H1 (cell line): ENCODE results near the gene CACNA1G. TPM values are rescaled to one million over a fixed set of nuclear protein-coding genes. Genes with fewer than 3 reads are reported as not detected.

Experiments used
- CTCF ChIA-PET: fragments of 300-600 bp; sonication (Branson Sonifier 250); formaldehyde crosslinking; loops from one replicate; lab custom pipeline; 2021; ENCODE audit not compliant: partially characterized antibody; lab: Charles Lee
- POLR2A ChIA-PET: fragments of 300-600 bp; sonication (Branson Sonifier 250); formaldehyde crosslinking; loops from one replicate; lab custom pipeline; 2021; ENCODE audit warnings: inconsistent platforms; ENCODE audit not compliant: partially characterized antibody; lab: Charles Lee
- DNase-seq, 2 experiments: peaks; one replicate each; pipeline versions ENCODE4 v3.0.0 to v3.0.0-alpha.2; 2010 to 2022; ENCODE audit warnings: low spot score in 2 of 2, low read depth in 1 of 2, mixed read lengths in 1 of 2
- FAIRE-seq: peaks from 2 replicates; lab custom pipeline; 2011; peaks lifted over from hg19 to GRCh38; lab: Jason Lieb, UNC
- H2AFZ ChIP-seq: 2 replicates; pipeline ENCODE4 v1.8.1; 2012; ENCODE audit warnings: low read length, inconsistent platforms
- H2AK5ac ChIP-seq: 2 replicates; pipeline ENCODE4 v1.6.1; 2013; ENCODE audit warnings: low read depth, low read length
- H2BK120ac ChIP-seq: replicated peaks from 2 replicates; pipeline ENCODE3; 2013; ENCODE audit warnings: low read depth, low read length, inconsistent platforms
- H2BK12ac ChIP-seq: 2 replicates; pipeline ENCODE4 v1.6.1; 2013; ENCODE audit warnings: low read depth, low read length
- H2BK15ac ChIP-seq: 2 replicates; pipeline ENCODE4 v1.6.1; 2013; ENCODE audit warnings: low read length
- H2BK20ac ChIP-seq: 2 replicates; pipeline ENCODE4 v1.6.1; 2013; ENCODE audit warnings: low read length
- H2BK5ac ChIP-seq: 2 replicates; pipeline ENCODE4 v1.6.1; 2013; ENCODE audit warnings: low read depth, low read length
- H3K14ac ChIP-seq: 2 replicates; pipeline ENCODE4 v1.6.1; 2013; ENCODE audit warnings: inconsistent platforms; ENCODE audit not compliant: insufficient read length
- H3K18ac ChIP-seq: 2 replicates; pipeline ENCODE4 v1.6.1; 2013; ENCODE audit warnings: low read length; ENCODE audit errors: extremely low read depth
- H3K23ac ChIP-seq: 2 replicates; pipeline ENCODE4 v1.6.1; 2013; ENCODE audit warnings: inconsistent platforms; ENCODE audit not compliant: insufficient read length
- H3K23me2 ChIP-seq: 2 replicates; pipeline ENCODE4 v1.6.1; 2013; ENCODE audit warnings: low read depth, low read length
- H3K27ac ChIP-seq: 2 replicates; pipeline ENCODE4 v1.6.1; 2011; ENCODE audit warnings: low read depth, low read length, inconsistent platforms
- H3K27me3 ChIP-seq, 4 experiments: replicated peaks in 1 of 4; 1 replicate in 1 of 4; 2 replicates in 3 of 4; pipeline versions ENCODE4 v1.6.1 to v1.8.1; 2011 to 2013; ENCODE audit warnings: low read length in 3 of 4, mild to moderate bottlenecking in 3 of 4, inconsistent platforms in 2 of 4, mixed read lengths in 2 of 4, moderate library complexity in 1 of 4; ENCODE audit not compliant: control insufficient read depth in 3 of 4, insufficient read depth in 3 of 4; ENCODE audit errors: extremely low read depth in 1 of 4
- H3K36me3 ChIP-seq, 4 experiments: 2 replicates each; pipeline versions ENCODE4 v1.6.1 to v1.8.1; 2011 to 2013; ENCODE audit warnings: mild to moderate bottlenecking in 4 of 4, low read length in 3 of 4, moderate library complexity in 2 of 4, control low read depth in 1 of 4, inconsistent platforms in 1 of 4; ENCODE audit not compliant: insufficient read depth in 4 of 4, control insufficient read depth in 2 of 4
- H3K4ac ChIP-seq: replicated peaks from 2 replicates; pipeline ENCODE3; 2013; ENCODE audit warnings: low read length, low read depth, mixed read lengths, inconsistent platforms; ENCODE audit not compliant: insufficient read length
- H3K4me1 ChIP-seq, 4 experiments: replicated peaks in 1 of 4; 1 replicate in 1 of 4; 2 replicates in 3 of 4; pipeline versions ENCODE4 v1.6.1 to v1.8.1; 2011 to 2013; ENCODE audit warnings: low read length in 3 of 4, inconsistent platforms in 2 of 4, mixed read lengths in 1 of 4; ENCODE audit not compliant: insufficient read depth in 4 of 4, control insufficient read depth in 3 of 4
- H3K4me2 ChIP-seq, 2 experiments: 2 replicates each; pipeline versions ENCODE4 v1.6.1 to v1.8.1; 2011 to 2013; ENCODE audit warnings: low read depth in 2 of 2, low read length in 2 of 2, control low read depth in 1 of 2, inconsistent platforms in 1 of 2, mild to moderate bottlenecking in 1 of 2; ENCODE audit not compliant: insufficient read depth in 1 of 2
- H3K4me3 ChIP-seq, 4 experiments: fragments of 200-600, 300-600 bp in 1 of 4; sonication (generic), shearing (Covaris generic), sonication (Bioruptor Twin) in 1 of 4; 2 replicates each; pipeline versions ENCODE4 v1.5.1 to v1.8.1; 2011 to 2016; ENCODE audit warnings: low read length in 4 of 4, low read depth in 3 of 4, control low read depth in 2 of 4, inconsistent platforms in 2 of 4, mild to moderate bottlenecking in 2 of 4, mixed read lengths in 1 of 4, moderate library complexity in 1 of 4; ENCODE audit not compliant: insufficient read depth in 2 of 4; ENCODE audit errors: extremely low read depth in 1 of 4
- H3K56ac ChIP-seq: replicated peaks from 2 replicates; pipeline ENCODE3; 2013; ENCODE audit warnings: low read depth, mild to moderate bottlenecking, mixed read lengths, low read length, inconsistent platforms; ENCODE audit not compliant: insufficient read length
- H3K79me1 ChIP-seq: 2 replicates; pipeline ENCODE4 v1.6.1; 2013; ENCODE audit warnings: low read depth, low read length, control low read depth
- H3K79me2 ChIP-seq, 2 experiments: 2 replicates each; pipeline versions ENCODE4 v1.6.1 to v1.8.1; 2012 to 2013; ENCODE audit warnings: low read length in 2 of 2, mild to moderate bottlenecking in 2 of 2, inconsistent platforms in 1 of 2; ENCODE audit not compliant: insufficient read depth in 2 of 2, control insufficient read depth in 1 of 2
- H3K9ac ChIP-seq, 4 experiments: replicated peaks in 1 of 4; 1 replicate in 1 of 4; 2 replicates in 3 of 4; pipeline versions ENCODE4 v1.6.1 to v1.8.1; 2011 to 2013; ENCODE audit warnings: low read depth in 3 of 4, low read length in 3 of 4, control low read depth in 2 of 4, mild to moderate bottlenecking in 2 of 4, moderate library complexity in 2 of 4, inconsistent platforms in 1 of 4; ENCODE audit errors: extremely low read depth in 1 of 4
- H3K9me3 ChIP-seq, 2 experiments: 2 replicates each; pipeline versions ENCODE4 v1.6.1 to v1.8.1; 2012 to 2013; ENCODE audit warnings: mild to moderate bottlenecking in 2 of 2, moderate library complexity in 2 of 2, control low read depth in 1 of 2, inconsistent platforms in 1 of 2, low read depth in 1 of 2, low read length in 1 of 2, mixed read lengths in 1 of 2; ENCODE audit not compliant: insufficient read depth in 2 of 2
- H4K20me1 ChIP-seq, 2 experiments: replicated peaks in 1 of 2; 2 replicates each; pipeline versions ENCODE3 to v1.8.1; 2011 to 2013; ENCODE audit warnings: inconsistent platforms in 2 of 2, low read length in 2 of 2, mild to moderate bottlenecking in 1 of 2; ENCODE audit not compliant: insufficient read depth in 2 of 2, control insufficient read depth in 1 of 2
- H4K5ac ChIP-seq: 2 replicates; pipeline ENCODE4 v1.6.1; 2013; ENCODE audit warnings: low read length, low read depth, mixed read lengths, inconsistent platforms; ENCODE audit not compliant: insufficient read length
- H4K8ac ChIP-seq: 2 replicates; pipeline ENCODE4 v1.8.0; 2013; ENCODE audit warnings: mild to moderate bottlenecking, moderate library complexity, low read length, inconsistent platforms; ENCODE audit not compliant: insufficient read depth; ENCODE audit errors: extremely low read depth
- H4K91ac ChIP-seq: replicated peaks from 2 replicates; pipeline ENCODE3; 2013; ENCODE audit warnings: low read length, mixed read lengths, inconsistent platforms; ENCODE audit not compliant: insufficient read length
- CREB1 ChIP-seq: IDR thresholded peaks from 2 replicates; pipeline ENCODE4 v1.6.1; 2012; ENCODE audit warnings: inconsistent platforms
- EP300 ChIP-seq, 2 experiments: IDR thresholded peaks; 1 replicate in 1 of 2; 2 replicates in 1 of 2; pipeline ENCODE4 v1.6.1; 2011 to 2012; ENCODE audit warnings: low read depth in 2 of 2, low read length in 2 of 2, mild to moderate bottlenecking in 2 of 2, borderline replicate concordance in 1 of 2, inconsistent platforms in 1 of 2, moderate library complexity in 1 of 2
- KDM4A ChIP-seq: IDR thresholded peaks from one replicate; pipeline ENCODE4 v1.7.1; 2012; ENCODE audit warnings: low read depth, mild to moderate bottlenecking, moderate library complexity, low read length, inconsistent platforms; ENCODE audit not compliant: severe bottlenecking
- NRF1 ChIP-seq: IDR thresholded peaks from 2 replicates; pipeline ENCODE4 v1.6.1; 2011; ENCODE audit warnings: mild to moderate bottlenecking, low read depth, low read length, improper control_type of control experiment
- RAD21 ChIP-seq, 2 experiments: IDR thresholded peaks in 1 of 2; conservative IDR thresholded peaks in 1 of 2; 2 replicates each; pipeline ENCODE4 v1.6.1; 2011; ENCODE audit warnings: low read depth in 2 of 2, low read length in 2 of 2, improper control_type of control experiment in 1 of 2, inconsistent platforms in 1 of 2, mild to moderate bottlenecking in 1 of 2, moderate library complexity in 1 of 2
- RXRA ChIP-seq: IDR thresholded peaks from 2 replicates; pipeline ENCODE4 v1.6.1; 2011; ENCODE audit warnings: low read depth, mild to moderate bottlenecking, low read length, moderate library complexity; ENCODE audit not compliant: insufficient read depth
- SAP30 ChIP-seq: fragments of 300-600 bp; sonication (generic); IDR thresholded peaks from 2 replicates; pipeline ENCODE4 v1.7.1; 2012; ENCODE audit warnings: low read length, moderate library complexity, mild to moderate bottlenecking, inconsistent platforms; ENCODE audit not compliant: insufficient read depth, insufficient replicate concordance
- SIRT6 ChIP-seq: IDR thresholded peaks from one replicate; pipeline ENCODE4 v1.7.1; 2012; ENCODE audit warnings: low read length, inconsistent platforms
- SP1 ChIP-seq: IDR thresholded peaks from 2 replicates; pipeline ENCODE4 v1.6.1; 2011; ENCODE audit warnings: low read depth, low read length
- SP4 ChIP-seq: IDR thresholded peaks from 2 replicates; pipeline ENCODE4 v1.6.1; 2012; ENCODE audit warnings: low read length, inconsistent platforms
- SRF ChIP-seq: IDR thresholded peaks from 2 replicates; pipeline ENCODE4 v1.6.1; 2011; ENCODE audit warnings: mild to moderate bottlenecking, low read depth, low read length, moderate library complexity
- WGBS, 2 experiments: shearing (Covaris generic) in 1 of 2; methylation state at CpG; one replicate each; pipeline versions ENCODE4 v1.1.6 to v1.1.7; 2013 to 2015; ENCODE audit warnings: low lambda C conversion rate in 2 of 2, mixed read lengths in 2 of 2, inconsistent platforms in 1 of 2, low coverage in 1 of 2, missing lambda C conversion rate in 1 of 2; ENCODE audit not compliant: insufficient replicate concordance in 2 of 2, insufficient coverage in 1 of 2, insufficient read length in 1 of 2; ENCODE audit errors: extremely low coverage in 1 of 2, missing lambda C conversion rate in 1 of 2; 5-methylcytosine and 5-hydroxymethylcytosine counted together
- polyA plus RNA-seq, 7 experiments: library from polyadenylated mRNA; depleted of rRNA in 3 of 7; stranded (reverse) in 5 of 7; unstranded in 2 of 7; fragments of >200 nt in 5 of 7; fragments of 200-250 nt in 2 of 7; gene quantifications; 1 replicate in 5 of 7; 2 replicates in 1 of 7; 4 replicates in 1 of 7; pipeline versions ENCODE4 v1.2.1 to v1.2.3, GENCODE V29; 2011 to 2013; ENCODE audit warnings: missing spikeins in 2 of 7, mixed read lengths in 2 of 7
- total RNA-seq: library from RNA; stranded (reverse); fragmentation: NEBNext Ultra II Directional; extraction: Animal tissue kit (Norgen Biotek cat#: 25700); gene quantifications from 2 replicates; pipeline ENCODE4 v1.2.1, GENCODE V29; 2021
- TF ChIP-seq, protein P1 (sequence below): IDR thresholded peaks from 2 replicates; pipeline ENCODE4 v1.6.1; 2011; ENCODE audit warnings: low read length, improper control_type of control experiment

The CACNA1G gene
- total and polyA plus RNA-seq, 2 of the 8 experiments (the other 6 are each of a cell fraction or from before 2014, with no cell fraction given), result 2.9 to 4.9 TPM

DNA sequence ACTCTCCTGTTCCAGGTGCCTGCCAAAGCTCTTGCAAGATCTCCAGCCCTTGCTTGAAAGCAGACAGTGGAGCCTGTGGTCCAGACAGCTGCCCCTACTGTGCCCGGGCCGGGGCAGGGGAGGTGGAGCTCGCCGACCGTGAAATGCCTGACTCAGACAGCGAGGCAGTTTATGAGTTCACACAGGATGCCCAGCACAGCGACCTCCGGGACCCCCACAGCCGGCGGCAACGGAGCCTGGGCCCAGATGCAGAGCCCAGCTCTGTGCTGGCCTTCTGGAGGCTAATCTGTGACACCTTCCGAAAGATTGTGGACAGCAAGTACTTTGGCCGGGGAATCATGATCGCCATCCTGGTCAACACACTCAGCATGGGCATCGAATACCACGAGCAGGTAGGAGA, 17.7 kb downstream of the CACNA1G start:
- no peak overlapping the region for H3K4ac ChIP-seq
- no peak for TF ChIP-seq EP300 (IDR thresholded peaks at IDR 0.05; ENCODE audit: borderline replicate concordance in 1 of 2, low read depth in 2 of 2, low read length in 2 of 2)
- TF ChIP-seq KDM4A, result no peak
- no peak for TF ChIP-seq SAP30
- TF ChIP-seq RXRA, result no peak
- no peak for TF ChIP-seq SP4
- TF ChIP-seq RAD21 (IDR thresholded peaks at IDR 0.05 in 1 of 2, conservative IDR thresholded peaks at IDR 0.05 in 1 of 2; ENCODE audit: low read depth in 2 of 2, low read length in 2 of 2), result no peak
- TF ChIP-seq, protein P1, sequence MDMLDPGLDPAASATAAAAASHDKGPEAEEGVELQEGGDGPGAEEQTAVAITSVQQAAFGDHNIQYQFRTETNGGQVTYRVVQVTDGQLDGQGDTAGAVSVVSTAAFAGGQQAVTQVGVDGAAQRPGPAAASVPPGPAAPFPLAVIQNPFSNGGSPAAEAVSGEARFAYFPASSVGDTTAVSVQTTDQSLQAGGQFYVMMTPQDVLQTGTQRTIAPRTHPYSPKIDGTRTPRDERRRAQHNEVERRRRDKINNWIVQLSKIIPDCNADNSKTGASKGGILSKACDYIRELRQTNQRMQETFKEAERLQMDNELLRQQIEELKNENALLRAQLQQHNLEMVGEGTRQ, result no peak
- TF ChIP-seq SP1, result no peak
- no peak for TF ChIP-seq CREB1
- no peak for TF ChIP-seq SIRT6
- no peak for TF ChIP-seq SRF
- no peak for TF ChIP-seq NRF1

More for the DNA sequence above, 17.7 kb downstream of the CACNA1G start:
- no peak overlapping the region for H4K5ac ChIP-seq
- H3K23ac ChIP-seq, result no peak overlapping the region
- POLR2A ChIA-PET, result interaction anchor here (1.0 to 1.1 kb wide), 2 partner anchors 15 to 18 kb away, joined by 3 to 4 read pairs; partner anchors contain the start of gene CACNA1G
- H3K79me1 ChIP-seq, result no peaks in the 10 kb centered on the region
- H4K8ac ChIP-seq, result no peak overlapping the region
- no peaks in the 10 kb centered on the region for H3K23me2 ChIP-seq
- no peak for DNase-seq
- H2BK5ac ChIP-seq, result no peak overlapping the region
- no peaks in the 10 kb centered on the region; a peak in 1 of 7 replicates for H3K27me3 ChIP-seq
- H4K91ac ChIP-seq, result no peak overlapping the region
- H2AK5ac ChIP-seq, result no peak overlapping the region
- no peak overlapping the region for H3K27ac ChIP-seq
- peaks cover 2 to 5% of the 10 kb centered on the region in 2 experiments for H4K20me1 ChIP-seq
- no peak overlapping the region for H2BK120ac ChIP-seq
- H2BK20ac ChIP-seq, result no peak overlapping the region
- no peaks in the 10 kb centered on the region for H3K79me2 ChIP-seq
- no peak overlapping the region for H2AFZ ChIP-seq
- H3K9me3 ChIP-seq, result no peaks in the 10 kb centered on the region
- no peak overlapping the region for H3K18ac ChIP-seq
- no peak overlapping the region for H3K4me2 ChIP-seq
- H3K56ac ChIP-seq, result no peak overlapping the region
- no peak overlapping the region for H2BK15ac ChIP-seq
- no peak for FAIRE-seq
- CTCF ChIA-PET, result interaction anchor here (1.1 to 2.5 kb wide), 6 partner anchors 8 to 48 kb away, joined by 3 to 10 read pairs (median 4); no protein-coding TSS in a partner anchor
- peaks cover 0 to 3% (median 0%) of the 10 kb centered on the region in 4 experiments; a peak in 1 of 8 replicates for H3K36me3 ChIP-seq
- no peak overlapping the region for H3K9ac ChIP-seq
- H3K4me1 ChIP-seq, result peaks cover 0 to 13% (median 7%) of the 10 kb centered on the region in 4 experiments; a peak in 5 of 7 replicates
- WGBS, 2 experiments, result 92% methylated on average over 16 of the region's 16 CpGs; no CpG with 5 or more reads in 1 of the 2 experiments
- no peak overlapping the region for H2BK12ac ChIP-seq
- no peak overlapping the region for H3K4me3 ChIP-seq
- no peak overlapping the region for H3K14ac ChIP-seq
